Measurements from ENCODE around the gene CFAP61. TPM values are rescaled to one million over a fixed set of nuclear protein-coding genes. Genes with fewer than 3 reads are reported as not detected.

Gene CFAP61
- total and polyA plus RNA-seq, 2 experiments from 2014 or later: 0.21 TPM; not detected in 1

DNA sequence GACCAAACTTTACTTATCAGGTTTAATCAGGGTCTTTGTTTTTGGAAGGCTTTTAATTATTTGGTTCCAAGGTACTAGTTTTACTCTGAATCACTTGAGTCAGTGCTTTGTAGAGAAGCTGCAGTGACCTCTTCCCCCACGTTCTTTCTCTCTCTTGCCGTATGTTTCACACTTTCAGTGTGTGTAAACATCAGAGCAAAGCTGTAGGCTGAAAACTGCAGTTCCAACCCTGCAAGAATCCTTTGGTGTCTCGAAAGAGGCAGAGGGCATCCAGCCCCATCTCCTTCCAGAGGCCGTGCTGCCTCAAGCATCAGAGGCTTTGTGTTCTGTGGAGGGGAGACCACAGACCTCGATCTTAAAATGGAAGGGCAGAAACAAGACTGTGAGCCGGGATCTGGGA is 42.1 kb downstream of the CFAP61 start:
- Histone ChIP-seq H3K36me3 (ENCODE audit: insufficient read depth) (no peaks in the 10 kb centered on the region), H4K20me1 (replicated peaks; ENCODE audit: insufficient read depth) (no peaks in the 10 kb centered on the region), H3K4me2 (no peak overlapping the region), H3K27ac (ENCODE audit: low read depth) (no peak overlapping the region), H3F3A (replicated peaks; ENCODE audit: low read depth) (no peaks in the 10 kb centered on the region), H3K79me2 (replicated peaks; ENCODE audit: insufficient read depth) (no peaks in the 10 kb centered on the region), H3K4me1 (ENCODE audit: insufficient read depth) (no peaks in the 10 kb centered on the region), H3K9me2 (ENCODE audit: insufficient read depth) (no peaks in the 10 kb centered on the region), H2AFZ (peak overlapping the region; percentile 63; the same call in 1 of the 2 replicates), H3K4me3 (no peak overlapping the region), H3K27me3 (ENCODE audit: insufficient read depth) (no peaks in the 10 kb centered on the region)
- Mint-ChIP-seq H3K4me3 (no peak overlapping the region), H3K9me3 (no peaks in the 10 kb centered on the region), H3K36me3 (ENCODE audit: low read depth) (no peaks in the 10 kb centered on the region), H3K27me3 (ENCODE audit: insufficient read depth, low read depth, poor library complexity) (no peaks in the 10 kb centered on the region), H3K4me1 (no peaks in the 10 kb centered on the region), H3K27ac (no peak overlapping the region)
- TF ChIP-seq NANOG (IDR thresholded peaks at IDR 0.05; ENCODE audit: borderline replicate concordance): no peak
- no peak for TF ChIP-seq CREB1 (CRISPR knock-in tag; IDR thresholded peaks at IDR 0.05; ENCODE audit: low read depth)
- TF ChIP-seq, protein P1, sequence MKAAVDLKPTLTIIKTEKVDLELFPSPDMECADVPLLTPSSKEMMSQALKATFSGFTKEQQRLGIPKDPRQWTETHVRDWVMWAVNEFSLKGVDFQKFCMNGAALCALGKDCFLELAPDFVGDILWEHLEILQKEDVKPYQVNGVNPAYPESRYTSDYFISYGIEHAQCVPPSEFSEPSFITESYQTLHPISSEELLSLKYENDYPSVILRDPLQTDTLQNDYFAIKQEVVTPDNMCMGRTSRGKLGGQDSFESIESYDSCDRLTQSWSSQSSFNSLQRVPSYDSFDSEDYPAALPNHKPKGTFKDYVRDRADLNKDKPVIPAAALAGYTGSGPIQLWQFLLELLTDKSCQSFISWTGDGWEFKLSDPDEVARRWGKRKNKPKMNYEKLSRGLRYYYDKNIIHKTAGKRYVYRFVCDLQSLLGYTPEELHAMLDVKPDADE (IDR thresholded peaks at IDR 0.05): no peak
- no peak for TF ChIP-seq JUNB (IDR thresholded peaks at IDR 0.05; ENCODE audit: unreplicated experiment)
- TF ChIP-seq, protein P2, sequence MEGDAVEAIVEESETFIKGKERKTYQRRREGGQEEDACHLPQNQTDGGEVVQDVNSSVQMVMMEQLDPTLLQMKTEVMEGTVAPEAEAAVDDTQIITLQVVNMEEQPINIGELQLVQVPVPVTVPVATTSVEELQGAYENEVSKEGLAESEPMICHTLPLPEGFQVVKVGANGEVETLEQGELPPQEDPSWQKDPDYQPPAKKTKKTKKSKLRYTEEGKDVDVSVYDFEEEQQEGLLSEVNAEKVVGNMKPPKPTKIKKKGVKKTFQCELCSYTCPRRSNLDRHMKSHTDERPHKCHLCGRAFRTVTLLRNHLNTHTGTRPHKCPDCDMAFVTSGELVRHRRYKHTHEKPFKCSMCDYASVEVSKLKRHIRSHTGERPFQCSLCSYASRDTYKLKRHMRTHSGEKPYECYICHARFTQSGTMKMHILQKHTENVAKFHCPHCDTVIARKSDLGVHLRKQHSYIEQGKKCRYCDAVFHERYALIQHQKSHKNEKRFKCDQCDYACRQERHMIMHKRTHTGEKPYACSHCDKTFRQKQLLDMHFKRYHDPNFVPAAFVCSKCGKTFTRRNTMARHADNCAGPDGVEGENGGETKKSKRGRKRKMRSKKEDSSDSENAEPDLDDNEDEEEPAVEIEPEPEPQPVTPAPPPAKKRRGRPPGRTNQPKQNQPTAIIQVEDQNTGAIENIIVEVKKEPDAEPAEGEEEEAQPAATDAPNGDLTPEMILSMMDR (conservative IDR thresholded peaks at IDR 0.05; ENCODE audit: low read depth in 2 of 2): no peak
- TF ChIP-seq, protein P3, sequence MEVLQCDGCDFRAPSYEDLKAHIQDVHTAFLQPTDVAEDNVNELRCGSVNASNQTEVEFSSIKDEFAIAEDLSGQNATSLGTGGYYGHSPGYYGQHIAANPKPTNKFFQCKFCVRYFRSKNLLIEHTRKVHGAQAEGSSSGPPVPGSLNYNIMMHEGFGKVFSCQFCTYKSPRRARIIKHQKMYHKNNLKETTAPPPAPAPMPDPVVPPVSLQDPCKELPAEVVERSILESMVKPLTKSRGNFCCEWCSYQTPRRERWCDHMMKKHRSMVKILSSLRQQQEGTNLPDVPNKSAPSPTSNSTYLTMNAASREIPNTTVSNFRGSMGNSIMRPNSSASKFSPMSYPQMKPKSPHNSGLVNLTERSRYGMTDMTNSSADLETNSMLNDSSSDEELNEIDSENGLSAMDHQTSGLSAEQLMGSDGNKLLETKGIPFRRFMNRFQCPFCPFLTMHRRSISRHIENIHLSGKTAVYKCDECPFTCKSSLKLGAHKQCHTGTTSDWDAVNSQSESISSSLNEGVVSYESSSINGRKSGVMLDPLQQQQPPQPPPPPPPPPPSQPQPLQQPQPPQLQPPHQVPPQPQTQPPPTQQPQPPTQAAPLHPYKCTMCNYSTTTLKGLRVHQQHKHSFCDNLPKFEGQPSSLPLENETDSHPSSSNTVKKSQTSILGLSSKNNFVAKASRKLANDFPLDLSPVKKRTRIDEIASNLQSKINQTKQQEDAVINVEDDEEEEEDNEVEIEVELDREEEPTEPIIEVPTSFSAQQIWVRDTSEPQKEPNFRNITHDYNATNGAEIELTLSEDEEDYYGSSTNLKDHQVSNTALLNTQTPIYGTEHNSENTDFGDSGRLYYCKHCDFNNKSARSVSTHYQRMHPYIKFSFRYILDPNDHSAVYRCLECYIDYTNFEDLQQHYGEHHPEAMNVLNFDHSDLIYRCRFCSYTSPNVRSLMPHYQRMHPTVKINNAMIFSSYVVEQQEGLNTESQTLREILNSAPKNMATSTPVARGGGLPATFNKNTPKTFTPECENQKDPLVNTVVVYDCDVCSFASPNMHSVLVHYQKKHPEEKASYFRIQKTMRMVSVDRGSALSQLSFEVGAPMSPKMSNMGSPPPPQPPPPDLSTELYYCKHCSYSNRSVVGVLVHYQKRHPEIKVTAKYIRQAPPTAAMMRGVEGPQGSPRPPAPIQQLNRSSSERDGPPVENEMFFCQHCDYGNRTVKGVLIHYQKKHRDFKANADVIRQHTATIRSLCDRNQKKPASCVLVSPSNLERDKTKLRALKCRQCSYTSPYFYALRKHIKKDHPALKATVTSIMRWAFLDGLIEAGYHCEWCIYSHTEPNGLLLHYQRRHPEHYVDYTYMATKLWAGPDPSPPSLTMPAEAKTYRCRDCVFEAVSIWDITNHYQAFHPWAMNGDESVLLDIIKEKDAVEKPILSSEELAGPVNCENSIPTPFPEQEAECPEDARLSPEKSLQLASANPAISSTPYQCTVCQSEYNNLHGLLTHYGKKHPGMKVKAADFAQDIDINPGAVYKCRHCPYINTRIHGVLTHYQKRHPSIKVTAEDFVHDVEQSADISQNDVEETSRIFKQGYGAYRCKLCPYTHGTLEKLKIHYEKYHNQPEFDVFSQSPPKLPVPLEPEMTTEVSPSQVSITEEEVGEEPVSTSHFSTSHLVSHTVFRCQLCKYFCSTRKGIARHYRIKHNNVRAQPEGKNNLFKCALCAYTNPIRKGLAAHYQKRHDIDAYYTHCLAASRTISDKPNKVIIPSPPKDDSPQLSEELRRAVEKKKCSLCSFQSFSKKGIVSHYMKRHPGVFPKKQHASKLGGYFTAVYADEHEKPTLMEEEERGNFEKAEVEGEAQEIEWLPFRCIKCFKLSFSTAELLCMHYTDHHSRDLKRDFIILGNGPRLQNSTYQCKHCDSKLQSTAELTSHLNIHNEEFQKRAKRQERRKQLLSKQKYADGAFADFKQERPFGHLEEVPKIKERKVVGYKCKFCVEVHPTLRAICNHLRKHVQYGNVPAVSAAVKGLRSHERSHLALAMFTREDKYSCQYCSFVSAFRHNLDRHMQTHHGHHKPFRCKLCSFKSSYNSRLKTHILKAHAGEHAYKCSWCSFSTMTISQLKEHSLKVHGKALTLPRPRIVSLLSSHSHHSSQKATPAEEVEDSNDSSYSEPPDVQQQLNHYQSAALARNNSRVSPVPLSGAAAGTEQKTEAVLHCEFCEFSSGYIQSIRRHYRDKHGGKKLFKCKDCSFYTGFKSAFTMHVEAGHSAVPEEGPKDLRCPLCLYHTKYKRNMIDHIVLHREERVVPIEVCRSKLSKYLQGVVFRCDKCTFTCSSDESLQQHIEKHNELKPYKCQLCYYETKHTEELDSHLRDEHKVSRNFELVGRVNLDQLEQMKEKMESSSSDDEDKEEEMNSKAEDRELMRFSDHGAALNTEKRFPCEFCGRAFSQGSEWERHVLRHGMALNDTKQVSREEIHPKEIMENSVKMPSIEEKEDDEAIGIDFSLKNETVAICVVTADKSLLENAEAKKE (CRISPR knock-in tag; IDR thresholded peaks at IDR 0.05): no peak
- TF ChIP-seq ZNF114 (CRISPR knock-in tag; IDR thresholded peaks at IDR 0.05): no peak
- TF ChIP-seq ZNF331 (CRISPR knock-in tag; IDR thresholded peaks at IDR 0.05; ENCODE audit: low read depth): no peak
- TF ChIP-seq, protein P4, sequence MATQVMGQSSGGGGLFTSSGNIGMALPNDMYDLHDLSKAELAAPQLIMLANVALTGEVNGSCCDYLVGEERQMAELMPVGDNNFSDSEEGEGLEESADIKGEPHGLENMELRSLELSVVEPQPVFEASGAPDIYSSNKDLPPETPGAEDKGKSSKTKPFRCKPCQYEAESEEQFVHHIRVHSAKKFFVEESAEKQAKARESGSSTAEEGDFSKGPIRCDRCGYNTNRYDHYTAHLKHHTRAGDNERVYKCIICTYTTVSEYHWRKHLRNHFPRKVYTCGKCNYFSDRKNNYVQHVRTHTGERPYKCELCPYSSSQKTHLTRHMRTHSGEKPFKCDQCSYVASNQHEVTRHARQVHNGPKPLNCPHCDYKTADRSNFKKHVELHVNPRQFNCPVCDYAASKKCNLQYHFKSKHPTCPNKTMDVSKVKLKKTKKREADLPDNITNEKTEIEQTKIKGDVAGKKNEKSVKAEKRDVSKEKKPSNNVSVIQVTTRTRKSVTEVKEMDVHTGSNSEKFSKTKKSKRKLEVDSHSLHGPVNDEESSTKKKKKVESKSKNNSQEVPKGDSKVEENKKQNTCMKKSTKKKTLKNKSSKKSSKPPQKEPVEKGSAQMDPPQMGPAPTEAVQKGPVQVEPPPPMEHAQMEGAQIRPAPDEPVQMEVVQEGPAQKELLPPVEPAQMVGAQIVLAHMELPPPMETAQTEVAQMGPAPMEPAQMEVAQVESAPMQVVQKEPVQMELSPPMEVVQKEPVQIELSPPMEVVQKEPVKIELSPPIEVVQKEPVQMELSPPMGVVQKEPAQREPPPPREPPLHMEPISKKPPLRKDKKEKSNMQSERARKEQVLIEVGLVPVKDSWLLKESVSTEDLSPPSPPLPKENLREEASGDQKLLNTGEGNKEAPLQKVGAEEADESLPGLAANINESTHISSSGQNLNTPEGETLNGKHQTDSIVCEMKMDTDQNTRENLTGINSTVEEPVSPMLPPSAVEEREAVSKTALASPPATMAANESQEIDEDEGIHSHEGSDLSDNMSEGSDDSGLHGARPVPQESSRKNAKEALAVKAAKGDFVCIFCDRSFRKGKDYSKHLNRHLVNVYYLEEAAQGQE (IDR thresholded peaks at IDR 0.05; ENCODE audit: unreplicated experiment): no peak
- no peak for TF ChIP-seq STAT1 (IDR thresholded peaks at IDR 0.05; ENCODE audit: unreplicated experiment)
- TF ChIP-seq EZH2phosphoT487 (IDR thresholded peaks at IDR 0.05; ENCODE audit: unreplicated experiment): no peak
- TF ChIP-seq POLR2AphosphoS5 (IDR thresholded peaks at IDR 0.05; ENCODE audit: low read depth): no peak
- TF ChIP-seq EZH2 (IDR thresholded peaks at IDR 0.05; ENCODE audit: low read depth, unreplicated experiment): no peak
- DNase-seq (ENCODE audit: low spot score) (no peak), ATAC-seq (no peak)

All from GM23338 (cell line).